Endothelial cell of umbilical vein (primary cell): ENCODE measurements around the gene GBP3.

ENCODE experiments used
- CTCF ChIP-seq, 2 donors: IDR thresholded peaks; 1 replicate in 1 of 2; 2 replicates in 1 of 2; pipeline ENCODE4 v1.5.1; 2011; ENCODE audit warnings: low read length in 2 of 2, mild to moderate bottlenecking in 2 of 2, moderate library complexity in 2 of 2, control low read depth in 1 of 2, inconsistent platforms in 1 of 2, low read depth in 1 of 2; ENCODE audit not compliant: insufficient read depth in 1 of 2; ENCODE audit errors: extremely low read depth in 1 of 2
- EZH2 ChIP-seq: IDR thresholded peaks from 2 replicates; pipeline ENCODE4 v1.6.1; 2012; ENCODE audit warnings: borderline replicate concordance, low read depth, mild to moderate bottlenecking, moderate library complexity, low read length, inconsistent platforms; ENCODE audit not compliant: severe bottlenecking
- FOS ChIP-seq: IDR thresholded peaks from 2 replicates; pipeline ENCODE4 v1.6.1; 2011; ENCODE audit warnings: mild to moderate bottlenecking, low read length, moderate library complexity, borderline replicate concordance; ENCODE audit not compliant: insufficient read depth
- JUN ChIP-seq: IDR thresholded peaks from 2 replicates; pipeline ENCODE4 v1.6.1; 2011; ENCODE audit warnings: borderline replicate concordance, low read depth; ENCODE audit not compliant: insufficient read length, insufficient read depth
- MAX ChIP-seq: IDR thresholded peaks from 2 replicates; pipeline ENCODE4 v1.6.1; 2011; ENCODE audit not compliant: insufficient read depth, insufficient read length
- MYC ChIP-seq: IDR thresholded peaks from one replicate; pipeline ENCODE4 v1.6.1; 2011; ENCODE audit warnings: mild to moderate bottlenecking, low read depth, low read length
- POLR2A ChIP-seq: IDR thresholded peaks from 2 replicates; pipeline ENCODE4 v1.6.1; 2012; ENCODE audit warnings: low read depth, mild to moderate bottlenecking, control low read depth, low read length
- POLR2AphosphoS5 ChIP-seq: IDR thresholded peaks from 2 replicates; pipeline ENCODE4 v1.6.1; 2012; ENCODE audit warnings: low read depth, mild to moderate bottlenecking, control low read depth, low read length, moderate library complexity; ENCODE audit not compliant: insufficient read depth

- TF ChIP-seq CTCF (IDR thresholded peaks at IDR 0.05; ENCODE audit: extremely low read depth in 1 of 2, insufficient read depth in 1 of 2, low read depth in 1 of 2, low read length in 2 of 2) = no peak
- TF ChIP-seq EZH2 = no peak
- no peak for TF ChIP-seq POLR2A
- TF ChIP-seq MAX = no peak
- TF ChIP-seq POLR2AphosphoS5 = no peak
- no peak for TF ChIP-seq FOS
- no peak for TF ChIP-seq JUN
- TF ChIP-seq MYC = no peak
Observed at GRCh38 chr1:89060091-89060490, 37.4 kb upstream of the GBP3 start.
